IPS-20b (cell line): Measurements from ENCODE around the gene DVL1.

Experiments
- H3K27ac ChIP-seq: one replicate; pipeline ENCODE4 v1.5.1; 2013; ENCODE audit warnings: low read length
- H3K27me3 ChIP-seq: 2 replicates; pipeline ENCODE4 v1.6.1; 2013; ENCODE audit warnings: mild to moderate bottlenecking, low read length, inconsistent platforms; ENCODE audit not compliant: insufficient read depth
- H3K36me3 ChIP-seq: 2 replicates; pipeline ENCODE4 v1.6.1; 2013; ENCODE audit warnings: low read depth, mild to moderate bottlenecking, inconsistent platforms, low read length, moderate library complexity; ENCODE audit not compliant: insufficient read depth
- H3K4me1 ChIP-seq: 2 replicates; pipeline ENCODE4 v1.6.1; 2013; ENCODE audit warnings: mild to moderate bottlenecking, control low read depth, inconsistent platforms, low read length, moderate library complexity; ENCODE audit not compliant: insufficient read depth
- H3K4me3 ChIP-seq: 2 replicates; pipeline ENCODE4 v1.5.1; 2013; ENCODE audit warnings: mild to moderate bottlenecking, low read length, inconsistent platforms
- H3K9ac ChIP-seq: 2 replicates; pipeline ENCODE4 v1.6.1; 2013; ENCODE audit warnings: low read depth, mild to moderate bottlenecking, inconsistent platforms, low read length, moderate library complexity
- H3K9me3 ChIP-seq: 2 replicates; pipeline ENCODE4 v1.6.1; 2013; ENCODE audit warnings: mild to moderate bottlenecking, low read depth, low read length, inconsistent platforms; ENCODE audit not compliant: insufficient read depth

The DVL1 gene

DNA sequence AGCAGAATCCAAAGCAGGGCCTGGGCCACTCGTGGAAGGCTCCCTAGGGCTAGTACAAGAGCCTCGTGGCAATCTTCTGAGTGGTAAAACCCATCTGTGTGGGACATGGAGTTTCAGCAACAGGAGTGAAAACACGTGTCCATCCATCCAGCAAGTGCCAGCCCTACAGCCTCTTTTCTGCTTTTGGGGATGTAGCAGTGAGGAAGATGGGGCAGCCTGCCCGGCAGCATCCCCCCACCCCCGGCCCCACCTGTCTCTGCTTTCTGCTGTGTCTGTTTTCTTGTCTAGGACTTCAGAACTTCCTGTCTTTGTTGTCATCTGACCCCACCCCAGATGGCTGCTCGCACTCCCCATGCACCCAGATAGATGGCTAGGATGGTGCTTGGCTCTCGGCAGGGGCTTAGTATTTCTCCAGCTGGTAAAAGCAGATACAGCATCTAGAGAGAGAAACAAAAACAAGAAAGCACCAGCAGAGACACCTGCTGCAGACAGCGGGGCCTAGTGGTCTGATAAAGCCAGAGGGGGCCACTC lies 23.1 kb downstream of the DVL1 start:
- H3K4me3 ChIP-seq: no peak overlapping the region
- H3K27me3 ChIP-seq: no peaks in the 10 kb centered on the region
- H3K27ac ChIP-seq: no peak overlapping the region
- no peaks in the 10 kb centered on the region for H3K36me3 ChIP-seq
- H3K4me1 ChIP-seq: no peaks in the 10 kb centered on the region; the same call in 1 of the 2 replicates
- H3K9ac ChIP-seq: no peak overlapping the region
- H3K9me3 ChIP-seq: no peaks in the 10 kb centered on the region

DNA sequence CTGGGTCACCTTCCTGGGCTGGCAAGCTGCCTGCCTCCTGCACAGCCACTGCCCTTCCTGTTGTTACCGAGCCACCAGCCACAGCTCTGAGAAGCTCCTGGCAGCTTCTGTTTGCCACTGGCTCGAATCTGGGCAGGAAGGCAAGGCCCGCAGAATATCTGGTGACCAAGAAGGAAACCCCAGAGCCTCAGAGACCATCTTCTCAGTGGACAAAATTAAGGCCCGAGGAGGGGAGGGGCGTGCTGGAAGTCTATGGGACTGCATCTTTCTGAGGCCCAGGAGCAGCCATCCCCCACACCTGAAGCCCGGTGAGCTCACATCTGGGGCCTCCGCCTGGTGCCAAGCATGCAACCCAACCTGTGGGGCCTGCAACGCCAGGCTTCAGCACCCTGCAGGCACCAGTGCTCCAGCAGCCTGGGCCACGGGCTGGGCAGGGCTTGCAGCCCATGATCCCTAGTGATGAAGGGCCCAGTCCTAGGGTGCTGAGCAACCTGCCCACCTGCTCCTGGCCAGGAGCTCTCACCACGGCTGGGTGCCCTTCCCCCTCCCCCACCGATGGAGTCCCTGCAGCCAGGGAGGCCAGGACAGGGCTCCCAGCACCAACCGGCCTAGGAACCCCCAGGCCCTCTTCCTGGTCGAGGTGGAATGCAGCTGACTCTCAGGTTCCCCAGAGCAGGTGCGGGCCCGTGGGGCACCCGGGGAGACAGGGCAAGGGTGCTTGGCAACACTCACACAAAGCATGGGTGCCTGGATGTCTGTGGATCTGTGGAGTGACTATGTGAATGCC lies 23.7 kb downstream of the DVL1 start:
- Histone ChIP-seq H3K4me3 (peak overlapping the region; percentile 84), H3K9me3 (no peaks in the 10 kb centered on the region), H3K9ac (peak overlapping the region; percentile 83), H3K36me3 (0 out of 2 replicates have a peak, but pooled peaks cover 3% of the 10 kb centered on the region), H3K27ac (no peak overlapping the region), H3K27me3 (no peaks in the 10 kb centered on the region), H3K4me1 (no peaks in the 10 kb centered on the region; the same call in 1 of the 2 replicates)

GRCh38 chr1:1324524-1325287 lies 24.5 kb downstream of the DVL1 start, which contains the start of the genes CPTP and INTS11:
Gene CPTP, plus strand, starts transcription at chr1:1324802. Its CDS starts 2,109 bp downstream, at chr1:1326911.
Gene INTS11, minus strand, starts transcription at chr1:1324660. Its CDS starts 52 bp downstream, at chr1:1324608.
- Histone ChIP-seq H3K27ac (no peak within 1 kb of the TSS), H3K27me3 (no peaks in the 10 kb centered on the region), H3K4me3 (peak within 1 kb of the TSS; percentile 84), H3K9ac (peak within 1 kb of the TSS; percentile 83), H3K4me1 (no peaks in the 10 kb centered on the region; the same call in 1 of the 2 replicates), H3K36me3 (peaks cover 10% of the 10 kb centered on the region), H3K9me3 (no peaks in the 10 kb centered on the region)

DNA sequence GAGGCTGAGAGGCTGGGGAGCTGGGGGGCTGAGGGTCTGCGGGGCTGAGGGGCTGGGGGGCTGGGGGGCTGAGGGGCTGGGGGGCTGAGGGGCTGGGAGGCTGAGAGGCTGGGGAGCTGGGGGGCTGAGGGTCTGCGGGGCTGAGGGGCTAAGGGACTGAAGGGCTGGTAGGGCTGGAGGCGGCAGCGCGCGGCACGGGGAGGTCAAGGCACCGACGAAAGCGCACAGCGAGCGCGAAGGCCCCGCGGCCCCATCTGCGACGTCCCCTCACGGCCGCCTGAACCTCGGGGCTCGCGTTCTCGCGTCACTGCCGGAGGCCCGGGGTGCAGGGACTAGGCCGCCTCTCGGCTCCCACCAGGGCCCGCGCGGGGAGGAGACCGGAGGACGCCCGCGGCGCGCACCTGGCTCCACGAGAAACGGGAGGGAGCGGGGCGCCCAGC lies 25.1 kb downstream of the DVL1 start:
- H3K4me3 ChIP-seq: peak overlapping the region; percentile 78
- no peaks in the 10 kb centered on the region for H3K27me3 ChIP-seq
- H3K36me3 ChIP-seq: peaks cover 16% of the 10 kb centered on the region
- H3K9me3 ChIP-seq: no peaks in the 10 kb centered on the region
- H3K27ac ChIP-seq: no peak overlapping the region
- H3K4me1 ChIP-seq: no peaks in the 10 kb centered on the region; the same call in 1 of the 2 replicates
- peak overlapping the region; percentile 81; the same call in 1 of the 2 replicates for H3K9ac ChIP-seq

GRCh38 chr1:1322952-1323351 lies 26.3 kb downstream of the DVL1 start:
- H3K9me3 ChIP-seq: no peaks in the 10 kb centered on the region
- no peak overlapping the region for H3K4me3 ChIP-seq
- H3K9ac ChIP-seq: no peak overlapping the region
- no peaks in the 10 kb centered on the region; the same call in 1 of the 2 replicates for H3K4me1 ChIP-seq
- no peak overlapping the region for H3K27ac ChIP-seq
- H3K36me3 ChIP-seq: peaks cover 26% of the 10 kb centered on the region
- H3K27me3 ChIP-seq: no peaks in the 10 kb centered on the region

GRCh38 chr1:1322418-1322817 lies 26.8 kb downstream of the DVL1 start:
- no peak overlapping the region for H3K27ac ChIP-seq
- peaks cover 29% of the 10 kb centered on the region for H3K36me3 ChIP-seq
- H3K27me3 ChIP-seq: no peaks in the 10 kb centered on the region
- H3K9me3 ChIP-seq: no peaks in the 10 kb centered on the region
- H3K9ac ChIP-seq: no peak overlapping the region
- no peak overlapping the region for H3K4me3 ChIP-seq
- no peaks in the 10 kb centered on the region; the same call in 1 of the 2 replicates for H3K4me1 ChIP-seq

GRCh38 chr1:1321477-1321876 lies 27.7 kb downstream of the DVL1 start:
- H3K4me1 ChIP-seq: no peaks in the 10 kb centered on the region; the same call in 1 of the 2 replicates
- peaks cover 33% of the 10 kb centered on the region for H3K36me3 ChIP-seq
- H3K9me3 ChIP-seq: no peaks in the 10 kb centered on the region
- H3K4me3 ChIP-seq: no peak overlapping the region
- H3K9ac ChIP-seq: no peak overlapping the region
- no peaks in the 10 kb centered on the region for H3K27me3 ChIP-seq
- H3K27ac ChIP-seq: no peak overlapping the region

- peaks cover 33% of the 10 kb centered on the region for H3K36me3 ChIP-seq
- no peak overlapping the region for H3K4me3 ChIP-seq
- no peak overlapping the region for H3K9ac ChIP-seq
- H3K27ac ChIP-seq: no peak overlapping the region
- H3K4me1 ChIP-seq: peaks cover 3% of the 10 kb centered on the region
- H3K27me3 ChIP-seq: no peaks in the 10 kb centered on the region
- no peaks in the 10 kb centered on the region for H3K9me3 ChIP-seq
Measured at GRCh38 chr1:1320666-1321448, 28.4 kb downstream of the DVL1 start.

GRCh38 chr1:1319646-1319941 lies 29.6 kb downstream of the DVL1 start:
- peaks cover 7% of the 10 kb centered on the region for H3K4me1 ChIP-seq
- no peaks in the 10 kb centered on the region for H3K9me3 ChIP-seq
- H3K36me3 ChIP-seq: peaks cover 38% of the 10 kb centered on the region
- no peak overlapping the region for H3K27ac ChIP-seq
- no peak overlapping the region for H3K9ac ChIP-seq
- H3K27me3 ChIP-seq: no peaks in the 10 kb centered on the region
- H3K4me3 ChIP-seq: no peak overlapping the region

DNA sequence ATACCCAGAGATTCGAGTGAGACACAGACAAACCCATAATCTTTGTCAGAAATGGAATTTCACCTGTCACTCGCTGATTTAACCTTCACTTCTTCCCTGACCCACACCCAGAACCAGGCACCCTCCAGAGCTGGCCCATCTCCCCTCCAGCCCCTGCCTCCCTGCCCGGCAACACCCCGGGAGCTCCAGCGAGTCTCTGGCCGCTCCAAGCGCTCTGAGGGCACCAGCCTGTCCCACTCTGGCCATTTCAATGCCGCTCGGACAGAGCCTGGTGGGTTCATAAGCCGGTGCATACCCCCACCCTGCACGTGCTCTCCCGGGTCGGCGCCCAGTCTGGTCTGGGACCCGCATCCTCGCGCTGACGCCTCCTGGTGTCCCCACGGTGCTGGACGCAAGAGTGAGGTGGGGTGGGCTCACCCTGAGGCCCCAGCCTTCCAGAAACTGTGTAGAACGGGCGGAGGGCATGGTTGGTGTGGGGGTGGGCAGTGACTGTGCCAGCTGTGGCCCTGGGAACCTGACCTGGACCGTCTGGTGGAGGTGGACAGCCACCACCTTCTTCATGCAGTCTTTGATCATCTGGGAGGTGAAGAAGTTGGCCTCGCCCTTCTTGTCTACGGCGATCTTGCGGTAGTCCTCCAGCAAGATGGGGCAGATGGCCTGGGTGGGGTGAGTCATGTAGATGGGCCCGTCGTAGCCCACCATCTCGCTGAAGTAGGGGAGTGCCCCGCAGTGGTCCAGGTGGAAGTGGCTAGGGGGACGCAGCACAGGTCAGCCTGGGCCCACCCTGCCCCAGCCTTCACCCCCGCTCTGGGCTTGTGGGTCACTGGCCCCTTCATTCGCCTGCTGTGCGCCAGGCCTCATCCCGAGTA lies 30.2 kb downstream of the DVL1 start:
- no peak overlapping the region for H3K9ac ChIP-seq
- peaks cover 7% of the 10 kb centered on the region for H3K4me1 ChIP-seq
- no peak overlapping the region for H3K4me3 ChIP-seq
- H3K36me3 ChIP-seq: peaks cover 44% of the 10 kb centered on the region
- no peaks in the 10 kb centered on the region for H3K27me3 ChIP-seq
- H3K27ac ChIP-seq: no peak overlapping the region
- H3K9me3 ChIP-seq: no peaks in the 10 kb centered on the region
